Measurements from ENCODE around the gene NOVA1.
A peak's percentile ranks its signal among the peaks of the same experiment; 100 is the strongest.

NOVA1 gene

DNA sequence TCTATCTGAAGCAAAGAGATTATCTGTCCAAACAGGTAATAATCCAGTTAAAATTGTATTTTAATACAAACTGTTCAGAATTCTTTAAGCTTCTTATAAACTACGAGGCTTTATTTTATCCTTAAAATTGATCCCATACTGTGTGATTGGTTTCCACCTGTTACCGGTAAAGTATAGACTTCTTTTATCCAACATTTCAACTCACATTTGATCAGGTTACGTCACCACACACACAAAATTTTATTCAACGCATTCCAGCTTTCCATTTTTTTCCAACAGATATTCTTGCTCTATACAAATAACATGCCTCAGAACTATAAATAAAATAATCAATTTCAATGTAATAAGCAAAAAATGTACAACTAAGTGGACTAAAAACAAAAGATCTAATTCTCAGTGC, 4.5 kb downstream of the NOVA1 start:
- DNase-seq, result peak in 1 of 2 experiments; percentile 25

DNA sequence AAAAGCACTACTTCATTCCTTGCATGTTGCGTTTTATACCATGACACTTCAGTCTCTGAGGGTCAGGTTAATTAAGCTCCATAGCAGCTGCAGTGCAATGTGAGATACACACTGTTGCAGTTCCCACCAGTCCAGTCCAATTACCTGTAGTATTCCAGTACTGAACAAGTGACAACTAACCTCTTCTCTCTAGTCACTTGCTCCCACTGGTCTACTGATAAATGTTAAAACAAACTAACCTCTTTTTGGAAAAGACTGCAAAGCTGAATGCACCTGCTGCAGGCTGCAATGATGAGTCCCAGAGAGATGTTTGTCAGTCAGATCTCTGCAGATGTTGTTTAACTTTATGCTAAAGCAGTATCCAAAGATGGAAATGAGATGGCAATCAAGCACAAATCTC, 7.9 kb downstream of the NOVA1 start:
- DNase-seq, result peak; percentile 21 to 61

DNA sequence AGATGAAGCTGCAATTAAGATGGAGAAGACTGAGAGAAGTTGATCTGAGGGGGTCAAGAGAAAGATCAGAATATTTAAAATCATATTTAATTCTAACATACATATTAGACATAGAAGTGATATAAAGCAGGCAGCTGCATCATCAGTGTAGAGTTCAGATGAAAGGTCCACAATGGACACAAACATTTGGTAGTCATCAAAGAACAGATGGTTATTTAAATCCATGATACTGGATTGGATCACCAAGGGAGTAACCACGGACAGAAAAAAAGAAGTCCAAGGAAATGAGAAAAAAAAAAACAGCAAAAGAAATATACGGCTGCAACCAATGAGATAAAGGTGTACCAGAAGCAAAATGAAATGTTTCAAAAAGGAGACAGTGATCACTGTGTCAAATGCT, 20.1 kb downstream of the NOVA1 start:
- DNase-seq, result peak in 1 of 2 experiments; percentile 59

DNA sequence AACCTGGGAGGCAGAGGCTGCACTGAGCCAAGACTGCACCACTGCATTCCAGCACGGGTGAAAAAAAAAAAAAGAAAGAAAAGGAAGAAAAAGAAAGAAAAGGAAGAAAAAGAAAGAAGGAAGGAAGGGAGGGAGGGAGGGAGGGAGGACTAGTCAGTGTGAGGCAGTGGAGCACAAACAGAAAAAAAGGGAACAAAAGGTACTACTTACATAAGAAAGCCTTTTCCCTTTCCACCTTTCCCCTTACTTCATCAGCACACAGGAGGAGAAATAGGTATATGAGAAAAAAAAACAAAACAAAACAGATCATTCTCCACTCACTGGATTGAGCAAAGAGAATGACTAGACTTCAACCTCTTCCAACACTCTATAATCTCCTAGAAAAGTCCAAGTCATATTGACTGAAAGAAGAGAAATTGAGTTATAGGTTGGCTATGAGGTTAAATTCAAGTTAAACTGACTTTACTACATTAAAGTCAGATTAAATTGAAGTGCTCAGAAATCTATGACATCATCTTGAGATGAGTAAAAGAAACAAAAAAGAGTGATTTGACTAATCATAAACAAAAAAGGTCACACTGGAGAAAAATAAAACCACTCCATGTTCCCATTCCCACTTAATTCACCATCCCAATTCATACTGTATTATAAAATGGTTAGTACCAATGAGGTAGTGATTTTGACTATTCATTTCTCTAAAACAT, 43.6 kb downstream of the NOVA1 start:
- no peak for DNase-seq

DNA sequence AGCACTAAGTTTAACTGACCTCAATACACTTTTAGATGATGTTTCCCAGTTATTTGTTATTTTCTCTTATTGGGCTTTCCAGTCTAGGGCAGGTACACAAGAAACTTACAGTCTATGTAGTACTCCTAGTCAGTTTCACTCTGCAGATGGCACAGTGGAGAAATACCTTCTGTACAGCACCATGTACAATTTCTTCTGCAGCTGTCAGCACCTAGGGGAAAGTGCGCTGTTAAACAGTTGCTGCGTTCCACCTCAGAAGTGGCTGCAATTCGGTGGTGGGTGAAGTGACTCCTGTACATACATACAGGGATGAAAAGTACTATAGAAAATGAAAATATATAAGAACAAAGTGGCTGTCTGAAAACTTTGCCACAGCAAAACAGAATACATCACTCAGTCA, 48.3 kb downstream of the NOVA1 start:
- DNase-seq, result peak; percentile 51 to 74

DNA sequence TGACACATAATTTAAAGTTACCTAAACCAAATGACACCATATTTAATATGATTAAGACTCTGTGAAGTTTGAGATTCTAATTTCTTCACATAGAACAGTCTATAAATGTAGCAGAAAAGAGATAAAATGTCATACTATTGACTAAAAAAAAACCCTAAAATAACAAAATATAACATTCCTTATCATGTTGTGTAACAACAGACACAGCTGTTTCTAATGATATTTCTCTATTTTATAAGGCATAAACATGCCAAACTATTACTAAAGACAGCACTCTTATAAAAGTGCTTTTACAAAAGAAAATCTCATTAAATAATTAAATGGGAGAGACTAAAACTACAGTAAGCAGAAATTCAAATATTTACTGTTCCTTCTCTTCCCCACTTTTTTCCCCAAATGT, 49.4 kb downstream of the NOVA1 start:
- DNase-seq, result no peak

DNA sequence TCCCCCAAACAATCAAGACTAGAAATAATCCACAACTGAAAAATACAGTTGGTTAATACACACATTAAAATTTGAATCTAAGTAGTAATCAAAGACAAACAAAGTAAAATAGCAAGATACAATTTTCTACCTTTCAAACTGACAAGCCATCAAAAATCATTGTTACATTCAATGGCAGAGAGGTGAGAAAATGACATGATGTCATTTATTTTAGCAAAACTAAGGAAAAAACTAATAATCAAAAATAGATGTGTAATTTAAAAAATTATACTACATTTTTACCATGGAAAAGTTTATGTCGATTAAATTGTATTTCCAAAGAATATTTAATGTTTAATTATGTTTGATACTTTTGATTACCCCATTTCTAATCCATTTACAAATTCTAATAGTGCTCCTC, 59.7 kb downstream of the NOVA1 start:
- no peak for DNase-seq

DNA sequence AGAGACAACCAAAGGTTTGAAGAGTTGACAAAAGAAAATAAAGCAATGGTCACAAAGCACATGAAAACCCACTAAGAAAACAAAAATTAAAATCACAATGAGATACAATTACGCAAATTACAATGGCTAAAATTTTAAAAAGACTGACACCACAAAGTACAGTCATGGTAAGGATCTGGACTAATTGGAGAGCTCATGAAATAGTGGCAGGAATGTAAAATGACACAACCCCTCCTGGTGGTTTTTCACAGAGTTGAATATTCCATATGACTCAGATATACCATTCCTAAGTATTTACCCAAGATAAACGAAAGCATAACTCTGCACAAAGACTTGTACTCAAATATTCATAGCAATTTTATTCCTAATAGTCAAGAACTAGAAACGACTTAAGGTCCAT, 65.9 kb downstream of the NOVA1 start:
- DNase-seq, result no peak

DNA sequence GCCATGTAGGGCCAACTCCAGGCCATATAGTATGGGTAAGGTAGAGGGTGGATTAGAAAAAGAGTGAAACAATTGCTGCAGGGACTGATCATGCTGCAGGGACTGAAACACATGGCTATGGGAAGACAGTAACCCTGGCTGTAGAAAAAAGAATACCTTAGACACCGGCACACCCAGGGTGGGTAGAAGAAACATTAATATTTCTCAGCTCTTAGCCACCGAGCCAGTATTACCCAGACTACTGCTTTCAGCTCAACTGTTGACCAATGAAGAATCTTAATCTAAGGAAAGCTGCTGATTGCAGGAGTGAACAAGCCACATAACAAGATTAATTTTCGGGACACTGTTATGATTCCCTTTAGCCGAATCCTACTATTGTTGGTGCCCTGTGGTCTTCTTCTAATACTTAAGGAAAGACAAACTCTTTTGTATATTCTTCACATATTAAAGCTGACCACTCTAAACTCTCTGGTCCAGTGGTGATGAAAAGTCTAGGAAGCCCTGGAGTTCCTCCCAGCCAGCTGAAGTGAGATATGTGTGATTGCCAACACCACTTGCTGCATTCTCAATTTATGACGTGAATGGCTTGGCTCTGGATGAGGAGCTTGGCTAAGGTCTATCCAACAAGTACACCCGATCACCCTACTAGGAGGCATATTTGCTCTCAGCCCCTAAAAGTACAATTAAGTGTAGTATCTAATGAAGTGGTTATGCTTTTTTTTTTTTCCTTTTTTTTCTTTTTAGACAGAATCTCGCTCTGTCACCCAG, 69.2 kb downstream of the NOVA1 start:
- DNase-seq, result no peak

DNA sequence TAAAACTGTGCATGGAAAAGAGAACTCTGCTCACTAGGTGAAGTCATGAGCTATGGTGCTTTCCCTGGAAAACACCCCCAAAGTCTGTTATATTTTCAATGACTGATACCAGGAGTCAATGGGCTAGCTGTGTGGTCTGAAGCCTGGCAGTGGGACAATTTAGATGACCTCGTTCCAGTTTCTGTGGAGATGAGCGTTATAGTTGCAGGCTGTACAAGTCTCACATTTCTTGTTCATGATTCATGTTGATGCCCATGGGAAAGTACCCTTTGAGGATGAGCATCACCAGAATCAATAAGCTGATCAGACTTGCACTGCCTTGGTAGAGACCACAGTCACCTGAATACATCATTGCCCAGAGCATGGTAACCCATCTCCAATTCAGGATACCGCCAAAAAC, 70.7 kb downstream of the NOVA1 start:
- no peak for DNase-seq

DNA sequence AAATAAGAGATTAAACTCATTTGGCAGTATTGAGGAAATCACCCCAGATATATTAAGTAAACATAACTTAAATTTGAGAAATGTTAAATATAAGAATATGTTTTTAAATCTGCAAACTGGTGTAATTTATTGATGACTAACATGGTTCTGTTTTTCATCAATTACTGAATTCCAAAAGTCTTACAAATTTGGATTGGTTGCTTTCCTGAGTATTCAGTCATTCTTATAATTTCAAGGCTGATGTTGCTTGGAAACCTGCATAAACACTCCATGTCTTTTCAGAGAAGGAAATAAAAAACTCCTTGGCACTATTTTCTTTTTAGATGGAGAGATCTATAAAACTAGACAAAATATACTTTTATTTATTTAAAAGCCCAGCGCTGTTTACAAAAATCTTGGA, 71.7 kb downstream of the NOVA1 start:
- DNase-seq, result no peak

DNA sequence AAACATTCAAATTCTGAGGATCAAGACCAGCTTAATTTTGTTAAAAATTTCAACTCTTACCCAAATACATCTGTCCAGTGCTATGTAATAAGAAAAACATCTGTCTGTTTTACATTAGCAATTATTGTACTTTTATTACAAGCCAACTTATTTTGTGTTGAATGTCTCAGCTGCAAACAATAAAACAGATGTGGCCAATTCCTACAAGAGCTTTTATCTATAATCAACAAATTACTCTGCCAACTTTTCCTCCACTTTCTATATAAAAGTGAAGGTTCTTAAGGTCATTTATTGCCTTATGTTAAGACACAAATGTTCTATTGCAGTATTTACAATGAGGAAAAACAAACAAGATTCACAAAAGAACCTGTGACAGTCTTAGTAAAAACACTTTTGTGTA, 72.7 kb downstream of the NOVA1 start:
- DNase-seq, result no peak

DNA sequence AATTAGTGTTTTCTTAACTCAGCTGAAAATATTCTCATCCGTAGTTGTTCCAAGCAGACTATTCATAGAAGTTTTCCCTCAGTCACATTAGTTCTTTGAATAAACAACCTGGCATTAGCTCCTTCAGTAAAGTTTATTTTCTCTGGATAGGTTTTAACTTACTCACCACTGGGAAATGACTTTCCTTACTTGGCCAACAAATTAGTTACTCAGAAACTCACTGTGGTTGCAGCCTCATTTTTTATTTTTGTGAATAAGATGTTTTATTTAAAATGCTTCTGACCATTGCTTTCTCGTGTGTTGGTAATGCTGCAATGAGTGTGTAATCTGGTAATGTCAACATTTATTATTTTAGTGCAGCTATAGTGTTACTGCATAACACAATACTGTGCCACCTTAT, 74.9 kb downstream of the NOVA1 start:
- DNase-seq, result no peak

DNA sequence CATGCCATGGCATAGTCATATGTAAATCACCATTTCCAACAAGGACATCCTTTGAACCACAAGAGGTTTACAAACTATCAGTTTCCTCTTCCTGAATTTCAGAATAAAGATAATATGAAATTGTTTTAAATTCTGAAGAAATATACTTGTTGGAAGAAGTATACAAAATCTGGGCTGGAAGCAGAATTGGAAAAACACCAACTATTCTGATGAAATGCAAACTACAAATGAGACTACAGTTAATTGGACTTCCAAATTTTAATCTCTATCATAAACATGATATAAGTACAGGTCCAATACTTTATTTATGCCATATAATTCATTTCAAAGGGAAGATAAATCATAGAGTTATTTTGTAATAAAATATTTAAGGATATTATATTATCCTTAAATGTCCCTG, 80.1 kb downstream of the NOVA1 start:
- DNase-seq, result no peak

DNA sequence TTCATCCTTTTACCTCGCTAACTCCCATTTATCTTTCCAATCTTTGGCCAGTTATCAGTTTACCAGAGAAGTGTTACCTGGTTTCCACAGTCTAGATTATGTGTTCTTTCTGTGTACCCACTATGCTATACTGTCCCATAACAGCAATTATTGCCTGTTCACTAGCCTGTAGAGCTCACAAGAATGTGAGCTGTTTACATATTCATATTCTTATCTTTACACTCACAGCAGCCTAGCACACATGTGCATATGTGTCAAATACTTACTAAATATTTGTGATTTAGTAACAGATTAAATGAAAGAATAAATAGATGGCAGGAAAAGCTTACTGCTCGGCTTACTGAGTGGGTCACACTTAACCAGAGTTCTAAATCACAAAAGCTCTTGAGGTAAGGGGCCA, 97.8 kb downstream of the NOVA1 start:
- no peak for DNase-seq

DNA sequence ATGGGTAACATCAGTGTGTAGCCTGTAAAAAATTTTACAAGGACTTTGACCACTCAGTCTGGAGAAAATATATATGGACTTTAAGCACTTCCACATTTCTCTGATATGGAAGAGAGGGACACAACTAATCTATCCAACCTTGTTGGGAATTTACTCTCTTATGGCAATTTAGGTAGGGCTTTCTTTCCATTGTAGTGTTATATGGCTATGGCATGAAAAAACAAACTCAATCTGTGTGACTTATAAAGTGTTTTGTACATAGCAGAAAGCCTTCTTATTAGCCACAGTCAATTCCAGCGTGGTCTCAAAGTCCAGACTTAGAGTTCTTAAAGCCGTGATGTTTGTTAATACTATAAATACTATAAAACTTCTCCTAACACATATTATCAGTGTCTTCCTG, 98.3 kb downstream of the NOVA1 start:
- no peak for DNase-seq

DNA sequence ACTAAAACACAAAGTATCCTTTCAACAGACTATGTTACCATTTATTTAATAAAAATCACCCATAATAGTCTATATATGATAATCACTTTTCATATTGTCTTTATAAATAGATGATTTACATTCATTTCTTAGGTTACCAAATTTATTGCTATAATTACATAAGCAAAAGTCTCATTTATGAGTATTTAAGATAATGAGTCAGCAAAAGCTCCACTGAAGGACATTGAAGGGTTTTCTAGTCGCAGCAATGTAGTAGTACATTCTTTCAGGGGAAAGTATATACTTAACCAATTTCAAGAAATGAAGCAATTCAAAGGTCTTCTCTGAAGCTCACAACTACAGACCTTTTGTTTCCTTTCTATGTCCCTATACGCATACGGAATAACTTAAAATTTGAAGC, 110.9 kb downstream of the NOVA1 start:
- DNase-seq, result no peak

DNA sequence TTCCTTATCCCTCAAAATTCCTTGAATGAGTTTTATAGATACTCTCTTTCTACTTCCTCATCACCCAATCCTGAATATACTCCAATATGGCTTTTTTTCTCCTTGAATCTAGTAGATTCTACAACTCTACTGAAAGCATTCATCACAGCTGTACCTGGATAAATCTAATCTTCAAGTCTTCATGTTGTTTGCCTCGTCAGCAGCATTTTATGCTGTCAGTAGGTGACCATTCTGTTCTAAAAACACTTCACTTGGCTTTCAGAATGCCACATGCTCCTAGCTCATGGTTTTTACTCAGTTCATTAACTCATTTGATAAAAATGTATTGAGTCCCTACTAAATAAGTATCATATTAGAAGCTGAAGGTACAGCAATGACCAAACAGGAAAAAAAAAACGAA, 113.3 kb downstream of the NOVA1 start:
- no peak for DNase-seq

DNA sequence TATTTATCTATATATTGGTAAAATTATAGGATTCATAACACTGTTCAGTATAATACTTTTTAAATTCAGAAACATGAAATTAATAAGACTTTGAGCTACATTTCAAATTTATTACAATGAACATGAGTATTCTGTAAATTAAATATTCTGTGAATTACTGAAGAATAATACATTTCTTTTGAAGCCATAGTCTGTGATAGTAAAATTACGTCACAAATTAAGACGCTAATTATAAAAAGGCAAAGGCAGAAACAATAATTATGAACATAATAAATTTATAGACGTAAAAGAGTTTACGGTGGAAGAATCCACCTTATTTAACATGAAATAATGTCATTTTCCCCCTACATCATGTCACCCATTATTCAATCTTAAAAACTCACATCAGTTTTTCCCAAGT, 118.9 kb downstream of the NOVA1 start:
- DNase-seq, result no peak

DNA sequence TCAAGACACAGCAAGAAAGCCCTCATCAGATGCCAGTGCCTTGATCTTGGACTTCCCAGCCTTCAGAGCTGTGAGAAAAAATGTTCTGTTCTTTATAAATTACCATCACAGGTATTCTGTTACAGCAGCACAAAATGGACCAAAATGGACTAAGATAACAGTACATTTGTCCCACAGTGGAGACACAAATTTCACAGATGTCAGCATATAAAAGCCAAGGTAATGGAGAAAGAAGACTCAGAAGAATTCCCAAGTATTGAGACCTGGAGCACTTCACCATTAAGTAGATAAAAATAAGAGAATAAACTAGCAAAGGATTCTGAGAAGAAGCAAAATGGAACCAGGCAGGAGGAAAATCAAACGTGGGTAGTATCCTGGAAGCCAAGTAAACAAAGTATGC, 131.0 kb downstream of the NOVA1 start:
- no peak for DNase-seq

DNA sequence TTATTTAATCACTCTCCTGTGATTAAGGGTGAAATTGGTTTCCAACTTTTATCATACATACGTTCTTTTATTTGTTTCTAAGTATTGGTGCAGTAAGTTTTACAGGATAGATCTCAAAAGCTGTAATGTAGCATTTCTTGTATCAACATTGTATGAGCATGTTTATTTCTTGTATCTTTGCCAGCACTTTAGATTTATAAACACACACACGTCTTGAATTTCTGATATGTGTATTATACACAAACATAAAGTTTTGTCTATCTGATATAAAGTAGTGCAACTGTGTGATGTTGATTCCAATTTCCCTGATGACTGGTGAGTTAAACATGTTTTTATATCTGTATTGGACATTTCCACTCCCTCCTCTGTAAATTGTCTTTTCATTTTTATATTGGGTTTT, 134.7 kb downstream of the NOVA1 start:
- DNase-seq, result no peak

DNA sequence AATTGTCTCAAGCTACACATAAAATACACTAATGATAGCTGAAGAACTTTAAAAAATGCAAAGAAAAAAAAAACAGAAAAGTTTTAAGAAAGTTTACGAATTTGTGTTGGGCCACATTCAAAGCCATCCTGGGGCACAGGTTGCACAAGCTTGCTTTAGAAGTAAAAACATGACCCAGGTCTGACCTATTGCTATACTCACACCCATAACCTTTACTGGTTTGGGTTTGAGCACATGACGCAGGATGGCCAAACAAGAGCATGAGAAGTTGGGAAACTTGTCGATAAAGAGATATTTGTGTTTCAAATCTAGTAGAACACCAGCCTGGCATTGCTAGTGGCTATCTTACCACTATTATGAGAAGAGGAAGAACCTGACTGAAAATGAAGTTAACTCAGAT, 143.7 kb downstream of the NOVA1 start:
- DNase-seq, result no peak

DNA sequence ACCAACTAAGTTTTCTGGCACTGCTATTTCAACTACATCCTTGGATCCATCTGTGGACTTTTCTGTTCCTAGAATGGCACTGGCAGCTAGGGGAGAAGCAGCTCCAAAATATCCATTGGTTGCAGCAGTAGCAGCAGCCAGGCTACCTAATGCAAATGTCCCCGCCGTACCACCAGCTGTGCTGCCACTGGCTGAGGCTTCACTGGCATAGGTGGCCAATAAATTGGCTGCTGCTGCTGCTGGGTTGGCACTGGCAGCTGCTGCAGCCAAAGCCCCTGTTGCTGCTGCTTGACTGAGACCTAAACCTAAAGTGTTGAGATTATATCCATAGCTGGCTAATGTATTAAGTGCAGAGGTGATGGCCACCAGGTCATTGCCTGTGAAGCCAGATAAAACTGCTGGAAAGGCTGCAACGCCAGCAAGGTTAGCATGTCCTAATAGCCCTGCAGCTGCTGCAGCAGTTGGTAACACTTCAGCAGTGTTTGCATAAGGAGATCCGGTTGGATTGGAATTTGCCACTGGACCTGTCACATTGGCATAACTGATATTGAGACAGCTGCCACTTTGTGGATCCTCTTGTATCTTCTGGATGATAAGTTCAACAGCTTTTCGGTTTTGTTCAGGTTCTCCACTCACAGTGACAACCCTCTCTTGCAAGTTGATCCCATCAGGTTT, 149.5 kb downstream of the NOVA1 start:
- DNase-seq, result peak; percentile 98 to 99

DNA sequence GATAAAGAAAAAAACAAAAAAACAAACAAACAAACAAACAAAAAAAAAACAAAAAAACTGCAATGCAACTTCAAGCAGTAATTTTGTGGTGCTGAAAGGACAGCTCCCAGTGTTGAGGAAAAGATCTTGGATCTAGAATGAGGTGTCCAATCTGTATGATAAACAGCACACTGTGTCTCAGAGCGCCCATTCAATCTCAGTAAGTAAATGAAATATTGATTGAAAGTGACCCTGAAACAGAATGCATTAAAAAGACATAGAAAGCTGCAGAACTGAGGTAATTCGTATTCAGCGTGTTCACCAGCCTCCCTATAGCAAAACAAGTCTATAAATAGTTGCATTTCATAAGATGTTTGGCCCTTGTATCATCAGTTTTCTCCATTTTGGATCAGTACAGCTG, 153.0 kb downstream of the NOVA1 start:
- DNase-seq, result no peak
